ENCODE data around the gene GPR137. TPM values are rescaled to one million over a fixed set of nuclear protein-coding genes. Genes with fewer than 3 reads are reported as not detected.

Gene GPR137, protein sequence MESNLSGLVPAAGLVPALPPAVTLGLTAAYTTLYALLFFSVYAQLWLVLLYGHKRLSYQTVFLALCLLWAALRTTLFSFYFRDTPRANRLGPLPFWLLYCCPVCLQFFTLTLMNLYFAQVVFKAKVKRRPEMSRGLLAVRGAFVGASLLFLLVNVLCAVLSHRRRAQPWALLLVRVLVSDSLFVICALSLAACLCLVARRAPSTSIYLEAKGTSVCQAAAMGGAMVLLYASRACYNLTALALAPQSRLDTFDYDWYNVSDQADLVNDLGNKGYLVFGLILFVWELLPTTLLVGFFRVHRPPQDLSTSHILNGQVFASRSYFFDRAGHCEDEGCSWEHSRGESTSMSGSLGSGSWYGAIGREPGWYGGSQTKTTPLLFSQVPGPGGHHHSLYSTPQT
- 22.6 to 54.3 TPM (median 48.3 TPM) in 5 replicates for total RNA-seq (2022; extraction: Qiagen RNA extraction; ENCODE audit: low read depth)

DNA sequence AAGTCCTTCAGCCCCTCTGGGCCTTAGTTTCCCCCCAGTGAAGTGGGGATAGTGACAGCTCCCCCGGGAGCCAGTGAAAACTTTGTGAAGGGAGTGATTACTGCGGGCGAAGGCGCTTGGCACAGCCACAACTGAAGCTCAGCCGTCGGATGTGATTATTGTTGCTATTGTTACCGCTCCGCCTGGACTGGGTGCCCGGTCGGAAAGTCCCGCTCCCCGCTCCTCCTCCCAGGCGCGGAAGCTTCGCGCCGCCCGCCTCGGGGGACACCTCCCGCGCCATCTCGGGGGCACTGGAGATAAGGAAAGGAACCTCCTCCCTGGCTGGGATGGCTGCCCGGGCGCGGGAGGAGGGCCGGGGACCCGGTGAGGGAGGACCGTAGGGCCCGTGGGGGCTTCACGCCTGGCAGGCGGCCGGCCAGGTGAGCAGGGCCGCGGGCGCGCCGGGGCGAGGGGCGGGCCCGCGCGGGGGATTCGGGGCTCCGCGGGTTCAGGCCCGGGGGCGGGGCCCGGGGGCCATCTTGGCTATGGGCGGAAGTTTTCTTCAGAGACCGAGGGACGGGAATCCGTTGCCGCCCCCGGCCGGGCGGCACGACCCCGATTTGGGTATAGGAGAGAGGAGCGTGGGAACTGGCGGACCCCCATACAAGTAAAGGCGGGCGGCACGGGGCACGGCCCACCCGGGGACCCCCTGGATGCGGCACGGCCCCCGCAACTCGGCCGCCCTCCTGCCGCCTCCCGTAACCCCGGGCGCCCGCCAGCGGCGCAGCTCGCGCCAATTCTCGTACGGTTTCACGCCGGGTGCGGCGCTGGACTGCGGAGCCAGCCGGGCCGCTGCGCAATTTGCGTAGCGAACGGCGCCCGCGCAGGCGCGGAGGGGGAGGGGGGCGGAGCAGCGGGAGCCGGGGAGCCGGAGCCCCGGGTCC lies at the start of gene GPR137:
Gene GPR137 (plus strand): TSS at position 887 of the 923 bp plus-strand sequence. CDS start 677 bp downstream, outside the sequence.

DNA sequence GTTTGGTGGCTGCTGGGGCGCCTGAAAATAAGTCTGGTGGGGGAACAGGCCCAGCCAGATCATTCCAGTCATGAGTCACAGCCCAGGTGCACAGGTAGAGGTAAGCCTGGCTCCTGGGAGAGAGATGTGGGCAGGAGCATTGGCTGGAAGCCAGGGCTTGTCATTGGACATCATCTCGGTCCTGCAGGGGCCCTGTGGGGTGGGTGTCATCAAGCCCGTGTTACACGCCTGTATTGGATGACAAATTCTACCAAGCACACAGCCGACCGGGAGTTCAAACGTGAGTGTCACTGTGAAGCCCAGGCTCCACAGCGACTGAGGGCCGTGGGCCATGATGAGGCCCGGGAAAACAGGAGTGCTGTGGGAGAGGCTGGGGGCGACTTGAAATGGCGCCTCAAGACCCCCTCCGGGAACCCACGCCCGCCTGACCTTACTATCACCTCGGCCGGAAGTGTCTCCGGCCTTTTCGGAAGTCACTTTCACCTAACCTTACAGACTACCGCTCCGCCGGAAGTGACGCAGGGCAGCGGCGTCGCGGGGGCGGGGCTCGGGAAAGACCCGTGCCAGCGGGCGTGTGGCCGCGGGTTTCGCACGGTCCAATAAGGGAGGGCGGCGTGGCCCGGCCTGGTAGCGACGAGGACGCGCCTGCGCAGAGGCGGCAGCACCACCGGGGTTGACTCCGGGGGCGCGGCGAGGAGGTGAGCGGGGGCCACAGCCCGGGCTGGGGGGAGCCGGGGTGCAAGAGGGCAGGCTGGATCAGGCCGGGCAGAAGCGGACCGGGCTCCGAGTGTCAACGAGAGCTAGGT lies 45.0 kb upstream of the GPR137 start, which contains the start of gene FKBP2:
Gene FKBP2 (plus strand): TSS at position 661 of the 806 bp plus-strand sequence. CDS start 1,293 bp downstream, outside the sequence.

DNA sequence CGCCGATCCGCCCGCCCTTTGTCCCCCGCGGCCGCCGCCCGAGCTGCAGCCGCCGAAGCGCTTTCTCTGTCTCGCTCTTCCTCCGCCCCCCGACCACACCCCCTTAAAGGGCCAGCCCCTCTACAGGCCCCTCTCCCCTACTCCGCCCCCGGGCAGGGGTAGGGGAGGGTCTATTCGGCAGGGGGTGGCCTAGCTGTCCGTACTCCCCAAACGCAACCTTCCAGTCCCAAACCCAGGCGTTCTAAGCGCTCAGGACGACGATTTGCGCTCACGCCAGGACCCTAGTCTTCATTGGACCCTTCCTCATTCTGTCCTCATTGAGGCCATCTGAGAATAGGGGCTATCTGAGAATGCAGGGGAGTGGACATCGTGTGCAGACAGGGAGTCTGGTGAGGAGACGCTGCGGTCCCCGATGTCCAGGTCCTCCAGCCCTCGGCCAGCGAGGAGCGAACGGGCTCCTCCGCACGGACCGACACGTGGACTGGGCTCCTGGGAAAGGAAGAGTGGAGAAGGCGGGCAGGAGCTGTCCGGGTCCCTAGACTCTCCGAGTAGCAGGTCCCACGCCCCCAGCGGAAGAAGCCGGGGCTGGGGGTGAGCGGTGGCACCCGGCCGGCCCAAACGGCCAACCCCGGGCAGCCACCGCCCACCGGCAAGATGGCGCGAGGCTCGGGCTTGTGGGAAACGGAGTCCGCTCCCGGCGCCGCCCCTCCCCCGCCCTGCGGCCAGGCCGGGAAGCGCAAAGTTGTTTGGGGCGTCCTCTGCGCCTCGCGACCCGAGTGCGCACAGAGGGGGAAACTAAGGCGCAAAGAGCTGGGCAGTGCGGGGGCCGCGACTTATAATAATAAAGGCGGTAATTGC lies 38.5 kb upstream of the GPR137 start, which contains the start of gene PPP1R14B:
Gene PPP1R14B (minus strand): TSS at position 73 of the 858 bp plus-strand sequence. CDS start 270 bp downstream, outside the sequence.

DNA sequence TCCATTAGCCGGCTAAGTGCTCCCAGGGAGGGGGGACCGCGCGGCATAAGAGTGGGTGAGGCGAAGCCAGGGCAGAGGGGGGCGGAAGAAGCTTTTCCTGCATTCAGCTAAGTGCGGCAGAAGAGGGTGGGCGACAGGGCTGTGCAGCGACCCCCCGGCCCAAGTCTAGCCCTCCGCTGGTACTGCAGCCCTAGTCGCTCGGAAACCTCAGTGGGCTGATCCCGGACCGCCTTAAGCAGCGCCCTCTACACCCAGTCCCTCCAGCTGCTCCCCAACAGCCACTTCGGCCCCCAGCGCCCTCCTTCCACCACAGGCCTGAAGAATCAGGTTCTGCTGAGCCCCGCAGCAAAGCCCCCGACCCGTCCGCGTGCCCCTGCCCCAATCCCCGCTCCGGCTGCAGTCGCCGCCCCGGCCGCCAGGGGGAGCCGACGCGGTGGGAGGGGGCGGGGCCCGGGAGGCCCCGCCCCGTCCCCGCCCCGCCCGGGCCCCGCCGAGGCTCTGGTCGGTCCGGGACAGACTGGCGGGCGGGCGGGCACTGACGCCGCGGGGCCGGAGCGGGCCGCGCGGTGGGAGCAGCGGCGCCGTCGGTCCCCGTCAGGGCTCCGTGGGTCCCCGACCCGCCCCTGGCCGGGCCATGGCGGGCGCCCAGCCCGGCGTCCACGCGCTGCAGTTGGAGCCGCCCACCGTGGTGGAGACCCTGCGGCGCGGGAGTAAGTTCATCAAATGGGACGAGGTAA lies 34.5 kb upstream of the GPR137 start, which contains the start of gene PLCB3:
Gene PLCB3 (plus strand): TSS at position 515 of the 737 bp plus-strand sequence. CDS start 120 bp downstream, at position 635.

DNA sequence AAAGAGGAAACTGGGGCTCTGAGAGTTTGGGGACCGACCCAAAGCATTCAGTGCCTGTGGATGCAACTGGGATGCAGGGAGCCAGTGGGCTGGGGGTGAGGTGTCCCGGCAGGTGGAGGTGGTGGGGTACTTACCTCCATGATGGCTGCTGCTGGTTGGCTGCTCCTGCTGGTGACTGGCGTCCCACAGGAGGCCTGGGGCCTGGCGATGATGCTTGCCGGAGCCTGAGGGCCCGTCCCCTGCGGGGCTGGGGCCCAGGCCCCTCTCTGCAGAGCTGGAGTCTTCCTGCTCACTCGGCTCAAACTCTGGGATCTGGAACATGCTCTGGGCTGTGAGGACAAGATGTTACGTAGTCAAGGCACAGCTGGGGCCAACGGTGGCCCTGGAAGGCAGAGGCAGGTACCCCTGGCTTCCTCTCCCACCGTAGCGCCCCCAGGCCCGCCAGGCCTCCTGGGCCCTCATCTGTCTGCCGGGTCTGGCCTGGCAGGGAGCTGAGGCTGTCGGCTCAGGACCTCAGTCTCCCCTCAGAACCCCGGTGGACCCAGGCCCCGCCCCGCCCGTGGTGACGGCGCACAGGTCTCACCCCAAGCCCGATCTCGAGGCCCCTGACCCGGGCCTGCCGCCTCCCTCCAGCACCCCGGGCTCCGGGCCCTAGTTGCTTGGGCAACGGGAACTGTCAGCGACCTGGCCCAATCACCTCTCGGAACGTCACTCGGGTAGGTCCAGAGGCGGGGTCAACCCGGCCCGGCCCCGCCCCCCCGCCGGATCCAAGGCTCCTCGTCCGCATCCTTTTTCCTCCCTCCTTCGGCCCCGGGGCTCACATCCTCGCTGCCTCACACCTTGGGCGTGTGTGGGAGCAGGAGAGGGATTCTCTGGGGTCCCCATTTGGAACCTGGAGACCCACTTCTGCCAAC lies 1.3 kb upstream of the GPR137 start, which contains the start of gene BAD:
Gene BAD (minus strand): TSS at position 618 of the 914 bp plus-strand sequence. CDS start 297 bp downstream, at position 321.

DNA sequence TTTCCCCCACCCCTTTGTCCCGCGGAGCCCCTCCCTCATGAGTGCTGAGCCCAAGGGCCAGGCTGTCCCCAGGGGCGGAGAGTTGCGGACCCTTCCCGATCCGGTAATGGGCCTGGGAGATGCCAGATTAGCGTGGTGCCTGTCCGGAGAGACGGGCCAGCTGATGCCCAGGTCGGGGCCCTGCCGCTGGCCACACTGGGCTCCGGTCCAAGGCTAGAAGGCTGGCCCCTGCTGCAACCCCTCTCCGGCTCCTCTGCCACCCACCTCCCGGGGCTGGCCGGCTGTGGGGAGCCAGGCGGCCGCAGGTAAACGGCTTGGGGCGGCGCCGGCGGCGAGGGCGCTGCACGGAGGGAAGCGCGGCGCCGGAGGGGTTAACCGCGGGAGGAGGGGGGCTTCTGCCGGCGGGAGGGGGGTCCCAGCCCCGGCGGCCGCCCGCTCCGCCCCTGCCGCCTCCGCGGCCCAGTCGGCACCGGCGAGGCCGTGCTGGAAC lies 5.7 kb downstream of the GPR137 start, which contains the start of gene KCNK4:
Gene KCNK4 (plus strand): TSS at position 41 of the 490 bp plus-strand sequence. CDS start 1,717 bp downstream, outside the sequence.

DNA sequence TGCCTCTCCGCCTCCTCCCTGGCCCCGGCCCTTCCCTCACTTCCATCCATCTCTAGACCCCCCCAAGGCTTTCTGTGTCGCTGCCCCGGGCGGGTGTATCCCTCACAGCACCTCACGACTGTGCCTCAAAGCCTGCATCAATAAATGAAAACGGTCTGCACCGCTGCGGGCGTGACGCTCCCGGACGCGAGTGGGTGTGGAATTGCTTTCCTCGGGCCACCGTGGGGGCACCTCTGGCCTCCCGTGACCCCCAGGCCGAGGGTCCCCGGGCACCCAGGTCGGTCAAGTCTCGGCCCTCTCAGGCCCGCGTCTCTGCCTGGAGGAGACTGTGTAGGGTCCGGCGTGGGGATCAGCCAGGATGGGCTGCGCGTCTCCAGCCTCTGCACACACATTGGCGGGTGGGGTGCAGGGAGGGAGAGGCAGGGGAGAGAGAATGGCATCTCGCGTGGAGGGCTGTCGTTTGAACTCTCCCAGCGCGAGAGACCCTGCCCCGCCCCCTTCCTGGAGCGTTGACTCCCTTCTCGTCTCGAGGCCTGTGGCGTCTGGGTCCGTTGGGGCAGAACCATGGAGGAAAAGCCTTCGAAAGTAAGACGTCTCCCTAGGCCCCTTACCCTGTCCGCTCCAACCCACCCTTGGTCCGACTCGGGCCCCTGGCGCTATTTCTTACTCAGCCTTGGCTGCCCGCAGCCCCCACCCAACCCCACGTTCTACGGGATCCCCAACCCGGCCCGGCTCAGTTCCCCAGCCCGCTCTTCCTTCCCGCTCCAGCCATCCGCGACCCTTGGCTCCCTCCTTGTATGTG lies 14.4 kb downstream of the GPR137 start, which contains the start of gene CATSPERZ:
Gene CATSPERZ (plus strand): TSS at position 512 of the 802 bp plus-strand sequence. CDS start 53 bp downstream, at position 565.

DNA sequence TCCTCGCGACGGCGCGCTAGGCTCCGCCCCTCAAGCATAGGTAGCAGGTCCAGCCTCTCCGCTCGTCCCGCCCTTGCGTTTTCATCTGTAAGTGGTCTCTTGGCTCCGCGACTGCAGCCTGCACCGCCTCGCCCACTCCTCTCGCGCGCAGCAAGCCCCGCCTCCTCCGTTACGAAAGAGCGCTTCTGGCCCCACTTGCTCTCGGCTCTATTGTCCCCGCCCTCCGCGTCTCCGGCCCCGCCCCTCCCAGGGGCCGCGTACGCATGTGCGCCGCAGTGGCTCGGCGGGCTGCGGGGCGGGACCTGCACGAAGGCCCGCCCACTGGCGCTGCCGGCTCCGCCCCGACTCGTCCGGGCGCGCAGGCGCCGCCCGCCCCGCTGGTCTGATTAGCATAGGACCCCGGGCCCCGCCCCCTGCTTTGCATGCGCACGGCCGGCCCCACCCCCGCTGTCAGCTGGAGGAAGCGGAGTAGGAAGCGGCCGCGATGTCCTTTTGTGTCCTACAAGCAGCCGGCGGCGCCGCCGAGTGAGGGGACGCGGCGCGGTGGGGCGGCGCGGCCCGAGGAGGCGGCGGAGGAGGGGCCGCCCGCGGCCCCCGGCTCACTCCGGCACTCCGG lies 19.5 kb downstream of the GPR137 start, which contains the start of gene ESRRA:
Gene ESRRA (plus strand): TSS at position 450 of the 616 bp plus-strand sequence. CDS start 1,656 bp downstream, outside the sequence.

DNA sequence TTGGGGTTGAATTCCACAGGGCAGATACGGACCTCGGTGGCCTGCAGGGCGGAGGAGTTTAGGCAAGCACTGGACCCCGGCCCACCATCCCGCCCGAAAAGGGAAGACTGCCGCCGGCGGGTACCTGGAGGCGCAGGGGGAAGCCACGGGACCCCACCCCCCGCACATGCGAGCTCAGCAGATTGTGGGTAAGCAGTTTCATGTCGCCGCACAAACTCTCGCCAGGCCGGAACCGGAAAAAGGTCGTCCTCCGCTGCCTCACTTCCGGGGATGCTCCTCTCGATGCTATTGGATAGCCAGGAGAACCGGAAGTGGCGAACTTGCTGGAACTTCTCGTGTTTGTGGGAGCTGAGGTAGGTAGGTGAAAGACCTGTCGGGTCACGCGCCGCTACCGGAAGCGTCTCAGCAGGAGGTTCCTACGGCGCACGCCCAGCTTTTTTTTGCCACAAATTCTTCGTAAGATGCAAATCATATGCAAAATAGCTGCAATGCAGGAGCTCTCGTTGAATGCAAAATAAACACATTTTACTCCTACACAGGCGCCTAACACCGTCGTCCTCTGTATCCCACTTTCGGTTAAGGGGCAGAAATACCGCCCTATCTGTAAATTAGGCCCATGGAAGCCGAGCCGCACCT lies 31.8 kb downstream of the GPR137 start, which contains the start of gene TRMT112:
Gene TRMT112 (minus strand): TSS at position 235 of the 636 bp plus-strand sequence. CDS start 33 bp downstream, at position 202.

DNA sequence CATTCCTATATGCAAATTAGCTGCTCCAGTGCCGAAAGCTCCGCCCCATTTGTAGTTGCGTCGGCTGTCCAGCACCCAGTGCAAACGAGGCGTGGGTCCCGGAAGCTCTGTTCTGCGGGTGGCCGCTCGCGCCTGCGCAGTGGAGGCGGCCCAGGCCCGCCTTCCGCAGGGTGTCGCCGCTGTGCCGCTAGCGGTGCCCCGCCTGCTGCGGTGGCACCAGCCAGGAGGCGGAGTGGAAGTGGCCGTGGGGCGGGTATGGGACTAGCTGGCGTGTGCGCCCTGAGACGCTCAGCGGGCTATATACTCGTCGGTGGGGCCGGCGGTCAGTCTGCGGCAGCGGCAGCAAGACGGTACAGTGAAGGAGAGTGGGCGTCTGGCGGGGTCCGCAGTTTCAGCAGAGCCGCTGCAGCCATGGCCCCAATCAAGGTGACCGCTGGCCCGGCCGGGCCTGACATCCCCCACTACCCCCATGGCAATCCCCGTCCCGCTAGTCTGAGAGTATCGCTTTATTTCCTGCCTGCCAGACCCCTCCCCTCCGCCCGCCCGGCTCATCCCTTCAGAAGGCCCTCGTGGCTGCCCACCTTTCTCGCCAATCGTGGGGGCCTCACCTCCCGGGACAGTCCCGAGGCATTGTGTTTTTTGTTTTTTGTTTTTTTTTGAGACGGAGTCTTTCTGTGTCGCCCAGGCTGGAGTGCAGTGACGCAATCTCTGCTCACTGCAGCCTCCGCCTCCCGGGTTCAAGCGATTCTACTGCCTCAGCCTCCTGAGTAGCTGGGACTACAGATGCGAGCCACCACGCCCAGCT lies 32.5 kb downstream of the GPR137 start, which contains the start of gene PRDX5:
Gene PRDX5 (plus strand): TSS at position 161 of the 805 bp plus-strand sequence. CDS start 95 bp downstream, at position 256.

Other genes with a start within 250 kb of the GPR137 start
- 0.06 TPM in 1 of 5 replicates, not detected in the others for gene FLRT1, start 249.9 kb upstream of the GPR137 start, total RNA-seq (2022; extraction: Qiagen RNA extraction; ENCODE audit: low read depth)
- gene MACROD1, start 119.7 kb upstream of the GPR137 start, total RNA-seq (2022; extraction: Qiagen RNA extraction; ENCODE audit: low read depth), result 9.5 to 14.4 TPM (median 13.0 TPM) in 5 replicates
- 249 to 284 TPM (median 272 TPM) in 5 replicates for gene STIP1, start 99.7 kb upstream of the GPR137 start, total RNA-seq (2022; extraction: Qiagen RNA extraction; ENCODE audit: low read depth)
- gene FERMT3, start 79.1 kb upstream of the GPR137 start, total RNA-seq (2022; extraction: Qiagen RNA extraction; ENCODE audit: low read depth), result 0.53 to 2.7 TPM (median 1.2 TPM) in 5 replicates
- 18.0 to 27.2 TPM (median 23.8 TPM) in 5 replicates for gene TRPT1, start 59.7 kb upstream of the GPR137 start, total RNA-seq (2022; extraction: Qiagen RNA extraction; ENCODE audit: low read depth)
- 20.7 to 41.6 TPM (median 34.8 TPM) in 5 replicates for gene NUDT22, start 59.6 kb upstream of the GPR137 start, total RNA-seq (2022; extraction: Qiagen RNA extraction; ENCODE audit: low read depth)
- 12.1 to 26.8 TPM (median 22.3 TPM) in 5 replicates for gene DNAJC4, start 55.3 kb upstream of the GPR137 start, total RNA-seq (2022; extraction: Qiagen RNA extraction; ENCODE audit: low read depth)
- gene VEGFB, start 51.3 kb upstream of the GPR137 start, total RNA-seq (2022; extraction: Qiagen RNA extraction; ENCODE audit: low read depth), result 40.1 to 48.1 TPM (median 46.3 TPM) in 5 replicates
- 108 to 148 TPM (median 136 TPM) in 5 replicates for gene FKBP2, start 44.8 kb upstream of the GPR137 start, total RNA-seq (2022; extraction: Qiagen RNA extraction; ENCODE audit: low read depth)
- gene PPP1R14B, start 38.9 kb upstream of the GPR137 start, total RNA-seq (2022; extraction: Qiagen RNA extraction; ENCODE audit: low read depth), result 246 to 415 TPM (median 401 TPM) in 5 replicates
- 13.3 to 27.3 TPM (median 21.8 TPM) in 5 replicates for gene PLCB3, start 34.3 kb upstream of the GPR137 start, total RNA-seq (2022; extraction: Qiagen RNA extraction; ENCODE audit: low read depth)
- 62.2 to 102 TPM (median 89.6 TPM) in 5 replicates for gene BAD, start 1.2 kb upstream of the GPR137 start, total RNA-seq (2022; extraction: Qiagen RNA extraction; ENCODE audit: low read depth)
- 0.12 to 0.21 TPM (median 0.20 TPM) in 3 of 5 replicates, not detected in the others for gene KCNK4, start 5.5 kb downstream of the GPR137 start, total RNA-seq (2022; extraction: Qiagen RNA extraction; ENCODE audit: low read depth)
- 1.7 to 2.4 TPM (median 2.3 TPM) in 5 replicates for gene CATSPERZ, start 14.5 kb downstream of the GPR137 start, total RNA-seq (2022; extraction: Qiagen RNA extraction; ENCODE audit: low read depth)
- gene ESRRA, start 19.7 kb downstream of the GPR137 start, total RNA-seq (2022; extraction: Qiagen RNA extraction; ENCODE audit: low read depth), result 33.2 to 63.8 TPM (median 61.7 TPM) in 5 replicates
- gene TRMT112, start 31.7 kb downstream of the GPR137 start, total RNA-seq (2022; extraction: Qiagen RNA extraction; ENCODE audit: low read depth), result 382 to 473 TPM (median 414 TPM) in 5 replicates
- 321 to 507 TPM (median 466 TPM) in 5 replicates for gene PRDX5, start 32.3 kb downstream of the GPR137 start, total RNA-seq (2022; extraction: Qiagen RNA extraction; ENCODE audit: low read depth)
- gene CCDC88B, start 54.4 kb downstream of the GPR137 start, total RNA-seq (2022; extraction: Qiagen RNA extraction; ENCODE audit: low read depth), result 9.6 to 15.0 TPM (median 10.9 TPM) in 5 replicates
- gene RPS6KA4, start 73.3 kb downstream of the GPR137 start, total RNA-seq (2022; extraction: Qiagen RNA extraction; ENCODE audit: low read depth), result 41.2 to 70.0 TPM (median 65.4 TPM) in 5 replicates